Epithelial cell of proximal tubule (primary cell): ENCODE data around the gene DAZAP1. TPM values are rescaled to one million over a fixed set of nuclear protein-coding genes. Genes with fewer than 3 reads are reported as not detected.

Source experiments
- DNase-seq: peaks from one replicate; pipeline ENCODE4 v3.0.0-alpha.2; 2011; ENCODE audit warnings: low read depth
- H3K4me3 ChIP-seq: 2 replicates; pipeline ENCODE4 v1.5.1; 2011; ENCODE audit warnings: low read depth, mild to moderate bottlenecking, low read length
- CTCF ChIP-seq: conservative IDR thresholded peaks from 2 replicates; pipeline ENCODE4 v1.5.1; 2012; ENCODE audit warnings: low read depth, mild to moderate bottlenecking, low read length
- total RNA-seq: library from RNA; depleted of rRNA; stranded (reverse); fragments of >200 nt; gene quantifications from 2 replicates; pipeline ENCODE4 v1.2.3, GENCODE V29; 2015

DAZAP1 gene
- total RNA-seq, 1 donor from 2014 or later = 53.8 TPM

GRCh38 chr19:1408300-1409203 is 1.2 kb downstream of the DAZAP1 start:
- no peak for TF ChIP-seq CTCF
- no peak for DNase-seq
- peak overlapping the region; percentile 93 for H3K4me3 ChIP-seq

GRCh38 chr19:1409204-1410005 is 2.0 kb downstream of the DAZAP1 start:
- peak overlapping the region; percentile 93 for H3K4me3 ChIP-seq
- TF ChIP-seq CTCF = no peak
- DNase-seq = no peak

GRCh38 chr19:1410136-1410786 is 2.9 kb downstream of the DAZAP1 start:
- DNase-seq = no peak
- peak overlapping the region; percentile 93 for H3K4me3 ChIP-seq
- no peak for TF ChIP-seq CTCF

- H3K4me3 ChIP-seq = peak overlapping the region; percentile 93
- TF ChIP-seq CTCF = no peak
- no peak for DNase-seq
Measured at GRCh38 chr19:1410789-1411188, 3.4 kb downstream of the DAZAP1 start.

GRCh38 chr19:1411255-1412191 is 4.1 kb downstream of the DAZAP1 start:
- no peak for DNase-seq
- no peak for TF ChIP-seq CTCF
- no peak overlapping the region for H3K4me3 ChIP-seq
